GM12873 (cell line): ENCODE data around the gene SREBF2.

ENCODE experiments used
- TF ChIP-seq, protein P1 (sequence below): IDR thresholded peaks from 2 replicates; pipeline ENCODE4 v1.5.1; 2012; ENCODE audit warnings: low read depth, mild to moderate bottlenecking, moderate library complexity, low read length, control low read depth; ENCODE audit not compliant: insufficient read depth; ENCODE audit errors: missing control alignments

Gene SREBF2

DNA sequence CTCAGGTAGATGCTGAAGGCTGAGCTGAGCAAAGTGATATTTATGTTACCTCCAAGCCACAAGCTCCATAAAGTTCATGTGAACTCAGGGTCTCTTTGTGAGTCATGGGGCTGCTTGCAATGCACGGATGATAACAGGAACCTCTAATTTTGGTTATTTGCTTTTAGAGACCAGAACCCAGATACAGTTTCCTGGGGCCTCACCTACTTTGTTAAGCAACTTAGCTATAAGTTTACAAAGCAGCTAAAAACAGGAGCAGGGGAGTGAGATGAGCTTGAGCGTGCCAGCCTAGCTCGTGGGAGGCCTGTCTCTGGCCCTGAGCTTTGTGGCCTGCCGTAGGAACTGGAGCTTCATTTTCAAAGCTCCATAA is 29.2 kb downstream of the SREBF2 start:
- TF ChIP-seq, protein P1, sequence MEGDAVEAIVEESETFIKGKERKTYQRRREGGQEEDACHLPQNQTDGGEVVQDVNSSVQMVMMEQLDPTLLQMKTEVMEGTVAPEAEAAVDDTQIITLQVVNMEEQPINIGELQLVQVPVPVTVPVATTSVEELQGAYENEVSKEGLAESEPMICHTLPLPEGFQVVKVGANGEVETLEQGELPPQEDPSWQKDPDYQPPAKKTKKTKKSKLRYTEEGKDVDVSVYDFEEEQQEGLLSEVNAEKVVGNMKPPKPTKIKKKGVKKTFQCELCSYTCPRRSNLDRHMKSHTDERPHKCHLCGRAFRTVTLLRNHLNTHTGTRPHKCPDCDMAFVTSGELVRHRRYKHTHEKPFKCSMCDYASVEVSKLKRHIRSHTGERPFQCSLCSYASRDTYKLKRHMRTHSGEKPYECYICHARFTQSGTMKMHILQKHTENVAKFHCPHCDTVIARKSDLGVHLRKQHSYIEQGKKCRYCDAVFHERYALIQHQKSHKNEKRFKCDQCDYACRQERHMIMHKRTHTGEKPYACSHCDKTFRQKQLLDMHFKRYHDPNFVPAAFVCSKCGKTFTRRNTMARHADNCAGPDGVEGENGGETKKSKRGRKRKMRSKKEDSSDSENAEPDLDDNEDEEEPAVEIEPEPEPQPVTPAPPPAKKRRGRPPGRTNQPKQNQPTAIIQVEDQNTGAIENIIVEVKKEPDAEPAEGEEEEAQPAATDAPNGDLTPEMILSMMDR = no peak

DNA sequence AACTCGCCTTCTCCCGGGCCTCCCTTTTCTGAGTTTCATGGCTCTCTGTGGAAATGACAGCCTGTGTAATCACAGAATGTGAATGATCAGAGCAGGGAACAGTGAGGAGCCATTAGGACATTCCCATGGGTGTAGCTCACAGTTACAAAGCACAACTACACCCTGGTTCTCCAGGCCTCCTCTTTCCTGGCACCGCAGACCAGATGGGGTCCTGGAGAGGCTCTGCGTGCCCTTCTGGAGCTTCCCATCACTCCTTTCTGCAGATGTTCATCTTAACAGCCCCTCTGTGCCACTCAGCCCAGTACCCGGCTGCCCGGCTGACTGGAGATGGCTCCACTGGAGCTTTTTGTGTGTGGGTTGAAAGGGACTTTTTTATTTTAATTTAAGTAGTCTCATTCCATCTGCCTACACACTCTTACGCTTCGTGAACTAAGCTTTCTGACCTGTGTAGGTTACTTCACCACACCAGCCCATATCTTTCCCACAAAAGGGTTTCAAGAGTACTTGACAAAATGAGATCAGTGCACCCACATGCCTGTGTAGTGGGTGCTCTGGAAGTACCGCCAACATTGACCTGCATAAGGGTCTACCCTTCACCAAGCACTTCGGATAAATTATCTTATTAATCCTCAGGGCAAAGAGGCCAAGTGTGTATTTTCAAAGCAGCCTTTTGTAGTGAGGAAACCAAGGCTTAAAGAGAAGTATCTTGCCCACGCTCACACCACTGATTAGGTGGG is 29.8 kb downstream of the SREBF2 start:
- TF ChIP-seq, protein P1 = no peak

DNA sequence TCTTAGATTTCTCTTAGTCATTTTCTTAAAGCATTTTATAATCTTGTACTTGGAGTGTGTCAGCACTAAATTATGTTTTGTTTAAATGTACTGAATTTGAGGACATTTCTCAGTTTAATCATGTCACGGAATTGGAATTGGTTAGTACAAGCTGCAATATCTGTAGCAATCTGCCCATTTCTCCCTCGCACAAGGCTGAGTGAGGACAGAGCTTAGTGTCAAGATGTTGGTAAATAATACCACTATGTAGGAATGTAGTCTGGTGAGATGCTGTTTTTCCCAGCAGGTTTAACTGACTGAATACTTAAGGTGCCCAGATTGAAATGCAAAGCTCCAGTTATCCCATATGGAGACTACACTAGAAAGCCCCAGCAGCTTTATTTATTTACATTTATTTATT is 30.6 kb downstream of the SREBF2 start:
- TF ChIP-seq, protein P1 = no peak

DNA sequence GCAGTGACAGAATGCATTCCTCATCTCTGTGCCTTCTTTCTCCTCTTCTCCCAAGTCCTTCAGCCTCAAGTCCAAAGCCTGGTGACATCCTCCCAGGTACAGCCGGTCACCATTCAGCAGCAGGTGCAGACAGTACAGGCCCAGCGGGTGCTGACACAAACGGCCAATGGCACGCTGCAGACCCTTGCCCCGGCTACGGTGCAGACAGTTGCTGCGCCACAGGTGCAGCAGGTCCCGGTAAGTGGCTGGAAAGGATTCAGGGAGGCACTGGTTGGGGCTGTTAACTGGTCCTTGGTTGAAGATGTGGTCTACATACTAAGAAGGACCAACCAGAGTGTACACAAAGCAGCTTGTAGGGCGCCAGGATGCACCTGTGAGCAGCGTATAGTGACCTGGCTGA is 35.7 kb downstream of the SREBF2 start:
- TF ChIP-seq, protein P1 = no peak

DNA sequence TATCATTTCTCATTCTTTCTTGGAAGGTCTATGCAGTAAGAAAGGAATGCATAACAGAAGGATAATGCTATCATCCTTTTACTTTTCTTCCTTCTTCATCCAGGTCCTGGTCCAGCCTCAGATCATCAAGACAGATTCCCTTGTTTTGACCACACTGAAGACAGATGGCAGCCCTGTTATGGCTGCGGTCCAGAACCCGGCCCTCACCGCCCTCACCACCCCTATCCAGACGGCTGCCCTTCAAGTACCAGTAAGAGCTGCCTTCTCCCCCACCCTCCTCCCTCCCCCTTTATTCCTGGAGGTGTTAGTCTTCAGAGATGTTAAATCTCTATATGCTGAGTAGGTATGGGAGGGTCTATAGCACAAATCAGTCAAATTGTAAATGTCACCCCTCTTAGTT is 37.9 kb downstream of the SREBF2 start:
- TF ChIP-seq, protein P1 = no peak

DNA sequence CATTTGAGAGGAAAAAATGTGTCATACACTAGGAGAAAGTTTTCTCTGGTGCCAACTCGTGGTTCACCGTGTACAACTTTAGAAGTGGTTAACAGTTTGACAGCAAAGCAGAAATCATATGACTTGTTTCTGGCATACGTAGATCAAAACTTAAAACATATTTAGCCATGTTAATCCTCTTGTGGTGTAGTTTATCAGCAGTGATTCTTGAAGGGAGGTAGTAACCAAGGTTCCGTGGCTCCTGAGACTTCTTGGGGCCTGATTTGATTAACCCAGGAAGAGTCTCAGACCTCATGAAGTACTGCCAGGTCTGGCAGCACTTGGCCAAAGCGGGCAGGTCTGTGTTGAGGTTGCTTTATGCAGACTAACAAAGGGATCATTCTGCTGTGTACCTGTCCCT is 40.5 kb downstream of the SREBF2 start:
- TF ChIP-seq, protein P1 = no peak

DNA sequence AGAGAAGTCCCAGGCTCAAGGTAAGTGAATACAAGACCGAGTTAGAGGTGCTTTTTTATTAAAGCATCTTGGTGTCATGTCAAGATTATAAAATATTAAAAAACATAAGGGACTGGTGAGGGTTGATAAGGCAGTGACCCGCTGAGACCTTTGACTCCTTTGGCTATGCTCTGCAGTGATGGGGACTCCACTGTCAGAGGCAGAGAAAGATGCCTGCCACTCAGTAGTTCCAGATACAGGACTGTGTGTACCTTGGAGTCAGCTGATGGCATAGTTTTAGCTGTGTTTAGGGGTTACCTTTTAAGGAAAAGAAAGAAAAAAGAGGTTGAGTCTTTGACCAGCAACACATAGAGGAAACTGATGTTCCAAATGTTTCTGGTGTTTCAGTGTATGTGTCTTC is 41.2 kb downstream of the SREBF2 start:
- TF ChIP-seq, protein P1 = no peak
